Measurements from ENCODE around the gene DLL1. TPM values are rescaled to one million over a fixed set of nuclear protein-coding genes. Genes with fewer than 3 reads are reported as not detected.

Gene DLL1
- total and polyA plus RNA-seq, 9 of the 15 experiments (the other 6 are each of a cell fraction or from before 2014, with no cell fraction given), result not detected

DNA sequence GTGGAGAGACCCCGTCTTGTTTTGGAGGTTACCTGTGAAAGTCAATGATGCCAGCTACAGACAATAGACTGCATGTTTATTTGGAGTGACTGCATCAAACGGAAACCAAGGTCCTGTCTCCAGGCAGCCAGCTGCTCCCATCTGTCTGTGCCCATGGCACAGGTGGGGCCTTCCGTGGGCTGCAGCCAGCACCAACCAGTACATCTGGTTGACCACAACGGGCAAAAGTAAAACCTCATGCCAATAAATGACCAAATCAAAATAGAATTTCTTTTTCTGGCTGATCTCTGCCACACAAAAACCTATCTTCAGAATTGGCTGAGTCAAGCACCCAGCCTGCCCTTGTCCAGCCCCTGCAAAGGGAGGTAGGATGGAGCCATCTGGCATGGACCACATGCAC lies 33.5 kb downstream of the DLL1 start:
- FAIRE-seq (no peak), ATAC-seq (no peak), DNase-seq (ENCODE audit: extremely low read depth in 1 of 4, low spot score in 3 of 4) (no peak)
- Histone ChIP-seq H3K4me2 (ENCODE audit: insufficient read depth, low read length) (no peak overlapping the region), H3K36me3 (ENCODE audit: control insufficient read depth, insufficient read depth, low read length) (no peaks in the 10 kb centered on the region), H4K20me1 (replicated peaks; ENCODE audit: control insufficient read depth, insufficient read depth, low read length) (peaks cover 4% of the 10 kb centered on the region), H3K27ac (ENCODE audit: extremely low read depth, low read depth, low read length) (no peak overlapping the region), H3K27me3 (ENCODE audit: control insufficient read depth in 2 of 2, insufficient read depth in 2 of 2, low read length in 2 of 2) (peaks cover 69 to 90% of the 10 kb centered on the region in 2 experiments), H2AFZ (ENCODE audit: low read depth, low read length) (no peak overlapping the region), H3K4me3 (no peak overlapping the region), H3K9ac (ENCODE audit: insufficient read depth in 1 of 2, low read depth in 2 of 2, low read length in 2 of 2) (no peak overlapping the region), H3K9me3 (replicated peaks; ENCODE audit: control insufficient read depth, insufficient read depth, low read depth, low read length) (0 out of 2 replicates have a peak, but pooled peaks cover 2% of the 10 kb centered on the region), H3K4me1 (replicated peaks in 1 of 2; ENCODE audit: control insufficient read depth in 2 of 2, insufficient read depth in 2 of 2, low read length in 2 of 2) (no peaks in the 10 kb centered on the region; a peak in 2 of 5 replicates), H3K9me1 (ENCODE audit: control insufficient read depth, insufficient read depth, low read length) (no peaks in the 10 kb centered on the region), H3K79me2 (ENCODE audit: control insufficient read depth, insufficient read depth, low read length) (no peaks in the 10 kb centered on the region)
- POLR2A ChIA-PET, result interaction anchor here (1.2 kb wide), 1 partner anchor 9 kb away, joined by 4 read pairs; no protein-coding TSS in a partner anchor
- intact Hi-C loops (cut with micrococcal nuclease) (no loop called here), in situ Hi-C loops (cut with MboI) (no loop called here)
- WGBS (ENCODE audit: insufficient coverage, low coverage, missing lambda C conversion rate), result 0% methylated on average over 4 of the region's 4 CpGs
- CTCF ChIA-PET (ENCODE audit: low intra/inter-chr PET ratio), result no interaction called here
- no TSS peak for BruUV-seq (replicated peaks)
- no peak for TF ChIP-seq PCBP2 (IDR thresholded peaks at IDR 0.05; ENCODE audit: low read depth, low read length, poor library complexity, severe bottlenecking)
- TF ChIP-seq NELFE (IDR thresholded peaks at IDR 0.05; ENCODE audit: insufficient read depth, insufficient read length), result no peak
- TF ChIP-seq YY1 (IDR thresholded peaks at IDR 0.05; ENCODE audit: borderline replicate concordance in 1 of 3, control insufficient read depth in 1 of 3, extremely low read depth in 1 of 3, insufficient read depth in 3 of 3, insufficient read length in 1 of 3, insufficient replicate concordance in 2 of 3, low read depth in 1 of 3, low read length in 2 of 3), result no peak
- TF ChIP-seq, protein P1, sequence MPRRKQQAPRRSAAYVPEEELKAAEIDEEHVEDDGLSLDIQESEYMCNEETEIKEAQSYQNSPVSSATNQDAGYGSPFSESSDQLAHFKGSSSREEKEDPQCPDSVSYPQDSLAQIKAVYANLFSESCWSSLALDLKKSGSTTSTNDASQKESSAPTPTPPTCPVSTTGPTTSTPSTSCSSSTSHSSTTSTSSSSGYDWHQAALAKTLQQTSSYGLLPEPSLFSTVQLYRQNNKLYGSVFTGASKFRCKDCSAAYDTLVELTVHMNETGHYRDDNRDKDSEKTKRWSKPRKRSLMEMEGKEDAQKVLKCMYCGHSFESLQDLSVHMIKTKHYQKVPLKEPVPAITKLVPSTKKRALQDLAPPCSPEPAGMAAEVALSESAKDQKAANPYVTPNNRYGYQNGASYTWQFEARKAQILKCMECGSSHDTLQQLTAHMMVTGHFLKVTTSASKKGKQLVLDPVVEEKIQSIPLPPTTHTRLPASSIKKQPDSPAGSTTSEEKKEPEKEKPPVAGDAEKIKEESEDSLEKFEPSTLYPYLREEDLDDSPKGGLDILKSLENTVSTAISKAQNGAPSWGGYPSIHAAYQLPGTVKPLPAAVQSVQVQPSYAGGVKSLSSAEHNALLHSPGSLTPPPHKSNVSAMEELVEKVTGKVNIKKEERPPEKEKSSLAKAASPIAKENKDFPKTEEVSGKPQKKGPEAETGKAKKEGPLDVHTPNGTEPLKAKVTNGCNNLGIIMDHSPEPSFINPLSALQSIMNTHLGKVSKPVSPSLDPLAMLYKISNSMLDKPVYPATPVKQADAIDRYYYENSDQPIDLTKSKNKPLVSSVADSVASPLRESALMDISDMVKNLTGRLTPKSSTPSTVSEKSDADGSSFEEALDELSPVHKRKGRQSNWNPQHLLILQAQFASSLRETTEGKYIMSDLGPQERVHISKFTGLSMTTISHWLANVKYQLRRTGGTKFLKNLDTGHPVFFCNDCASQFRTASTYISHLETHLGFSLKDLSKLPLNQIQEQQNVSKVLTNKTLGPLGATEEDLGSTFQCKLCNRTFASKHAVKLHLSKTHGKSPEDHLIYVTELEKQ (CRISPR knock-in tag; IDR thresholded peaks at IDR 0.05), result no peak
- TF ChIP-seq SAFB (IDR thresholded peaks at IDR 0.05; ENCODE audit: borderline replicate concordance, low read depth, low read length), result no peak
- no peak for TF ChIP-seq SMARCA4 (IDR thresholded peaks at IDR 0.05)
- TF ChIP-seq FOXK2 (conservative IDR thresholded peaks at IDR 0.05 in 1 of 2, IDR thresholded peaks at IDR 0.05 in 1 of 2; ENCODE audit: low read depth in 2 of 2), result no peak
- TF ChIP-seq GATAD2B (IDR thresholded peaks at IDR 0.05; ENCODE audit: borderline replicate concordance), result no peak
- TF ChIP-seq CCNT2 (IDR thresholded peaks at IDR 0.05; ENCODE audit: borderline replicate concordance, extremely low read depth, insufficient read length, low read depth, low read length), result no peak
- TF ChIP-seq, protein P2, sequence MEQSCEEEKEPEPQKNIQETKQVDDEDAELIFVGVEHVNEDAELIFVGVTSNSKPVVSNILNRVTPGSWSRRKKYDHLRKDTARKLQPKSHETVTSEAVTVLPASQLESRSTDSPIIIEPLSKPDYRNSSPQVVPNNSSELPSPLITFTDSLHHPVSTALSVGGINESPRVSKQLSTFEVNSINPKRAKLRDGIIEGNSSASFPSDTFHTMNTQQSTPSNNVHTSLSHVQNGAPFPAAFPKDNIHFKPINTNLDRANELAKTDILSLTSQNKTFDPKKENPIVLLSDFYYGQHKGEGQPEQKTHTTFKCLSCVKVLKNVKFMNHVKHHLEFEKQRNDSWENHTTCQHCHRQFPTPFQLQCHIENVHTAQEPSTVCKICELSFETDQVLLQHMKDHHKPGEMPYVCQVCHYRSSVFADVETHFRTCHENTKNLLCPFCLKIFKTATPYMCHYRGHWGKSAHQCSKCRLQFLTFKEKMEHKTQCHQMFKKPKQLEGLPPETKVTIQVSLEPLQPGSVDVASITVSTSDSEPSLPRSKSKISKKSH (CRISPR knock-in tag; IDR thresholded peaks at IDR 0.05), result no peak
- no peak for TF ChIP-seq ZNF77 (CRISPR knock-in tag; IDR thresholded peaks at IDR 0.05)
- TF ChIP-seq, protein P3, sequence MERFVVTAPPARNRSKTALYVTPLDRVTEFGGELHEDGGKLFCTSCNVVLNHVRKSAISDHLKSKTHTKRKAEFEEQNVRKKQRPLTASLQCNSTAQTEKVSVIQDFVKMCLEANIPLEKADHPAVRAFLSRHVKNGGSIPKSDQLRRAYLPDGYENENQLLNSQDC (CRISPR knock-in tag; IDR thresholded peaks at IDR 0.05), result no peak
- no peak for TF ChIP-seq DPF2 (IDR thresholded peaks at IDR 0.05)
- no peak for TF ChIP-seq SMARCB1 (IDR thresholded peaks at IDR 0.05; ENCODE audit: insufficient read length, low read depth)
- TF ChIP-seq ETV5 (CRISPR knock-in tag; IDR thresholded peaks at IDR 0.05; ENCODE audit: low read depth), result no peak
- TF ChIP-seq, protein P4, sequence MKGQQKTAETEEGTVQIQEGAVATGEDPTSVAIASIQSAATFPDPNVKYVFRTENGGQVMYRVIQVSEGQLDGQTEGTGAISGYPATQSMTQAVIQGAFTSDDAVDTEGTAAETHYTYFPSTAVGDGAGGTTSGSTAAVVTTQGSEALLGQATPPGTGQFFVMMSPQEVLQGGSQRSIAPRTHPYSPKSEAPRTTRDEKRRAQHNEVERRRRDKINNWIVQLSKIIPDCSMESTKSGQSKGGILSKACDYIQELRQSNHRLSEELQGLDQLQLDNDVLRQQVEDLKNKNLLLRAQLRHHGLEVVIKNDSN (CRISPR knock-in tag; IDR thresholded peaks at IDR 0.05), result no peak
